Measurements from ENCODE around the gene MEX3A. TPM values are rescaled to one million over a fixed set of nuclear protein-coding genes. Genes with fewer than 3 reads are reported as not detected.

The MEX3A gene
- total and polyA plus RNA-seq, 2 donors (not counting 3 experiments of a cell fraction or from before 2014, with no cell fraction given) = 20.2 to 23.6 TPM

DNA sequence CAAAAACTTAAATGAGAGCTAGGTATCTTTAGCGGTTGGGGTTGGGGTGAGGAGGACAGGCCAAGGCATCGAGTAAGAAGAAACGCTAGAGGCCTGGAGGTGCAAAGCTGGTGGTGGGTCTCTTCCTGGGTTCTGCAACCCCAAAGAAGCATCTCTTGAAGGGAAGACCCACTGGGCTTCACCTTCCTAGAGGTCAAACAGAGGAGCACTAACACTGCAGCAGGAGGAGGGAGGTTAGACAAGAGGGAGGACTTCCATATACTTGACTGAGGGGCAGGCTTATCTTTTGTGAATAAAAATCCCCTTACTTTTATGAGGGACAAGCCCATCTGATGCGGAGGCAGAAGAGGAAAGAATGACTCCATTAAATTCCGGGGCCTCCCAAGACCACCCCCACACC is 2.5 kb downstream of the MEX3A start:
- no peak overlapping the region for H2AFZ ChIP-seq (ENCODE audit: low read depth, low read length)
- TF ChIP-seq JUN (IDR thresholded peaks at IDR 0.05; ENCODE audit: borderline replicate concordance, insufficient read depth, insufficient read length, low read depth) (no peak), POLR2AphosphoS5 (IDR thresholded peaks at IDR 0.05; ENCODE audit: insufficient read depth, low read depth, low read length) (no peak), FOS (IDR thresholded peaks at IDR 0.05; ENCODE audit: borderline replicate concordance, insufficient read depth, low read length) (no peak), MYC (IDR thresholded peaks at IDR 0.05; ENCODE audit: low read depth, low read length) (no peak), EZH2 (IDR thresholded peaks at IDR 0.05; ENCODE audit: borderline replicate concordance, low read depth, low read length, severe bottlenecking) (no peak), POLR2A (IDR thresholded peaks at IDR 0.05; ENCODE audit: low read depth, low read length) (no peak), GATA2 (IDR thresholded peaks at IDR 0.05; ENCODE audit: insufficient read depth, insufficient read length, low read depth, low read length) (no peak)
- TF ChIP-seq, protein P1, sequence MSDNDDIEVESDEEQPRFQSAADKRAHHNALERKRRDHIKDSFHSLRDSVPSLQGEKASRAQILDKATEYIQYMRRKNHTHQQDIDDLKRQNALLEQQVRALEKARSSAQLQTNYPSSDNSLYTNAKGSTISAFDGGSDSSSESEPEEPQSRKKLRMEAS (IDR thresholded peaks at IDR 0.05; ENCODE audit: insufficient read depth, insufficient read length) = no peak
- TF ChIP-seq, protein P2, sequence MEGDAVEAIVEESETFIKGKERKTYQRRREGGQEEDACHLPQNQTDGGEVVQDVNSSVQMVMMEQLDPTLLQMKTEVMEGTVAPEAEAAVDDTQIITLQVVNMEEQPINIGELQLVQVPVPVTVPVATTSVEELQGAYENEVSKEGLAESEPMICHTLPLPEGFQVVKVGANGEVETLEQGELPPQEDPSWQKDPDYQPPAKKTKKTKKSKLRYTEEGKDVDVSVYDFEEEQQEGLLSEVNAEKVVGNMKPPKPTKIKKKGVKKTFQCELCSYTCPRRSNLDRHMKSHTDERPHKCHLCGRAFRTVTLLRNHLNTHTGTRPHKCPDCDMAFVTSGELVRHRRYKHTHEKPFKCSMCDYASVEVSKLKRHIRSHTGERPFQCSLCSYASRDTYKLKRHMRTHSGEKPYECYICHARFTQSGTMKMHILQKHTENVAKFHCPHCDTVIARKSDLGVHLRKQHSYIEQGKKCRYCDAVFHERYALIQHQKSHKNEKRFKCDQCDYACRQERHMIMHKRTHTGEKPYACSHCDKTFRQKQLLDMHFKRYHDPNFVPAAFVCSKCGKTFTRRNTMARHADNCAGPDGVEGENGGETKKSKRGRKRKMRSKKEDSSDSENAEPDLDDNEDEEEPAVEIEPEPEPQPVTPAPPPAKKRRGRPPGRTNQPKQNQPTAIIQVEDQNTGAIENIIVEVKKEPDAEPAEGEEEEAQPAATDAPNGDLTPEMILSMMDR (IDR thresholded peaks at IDR 0.05; ENCODE audit: extremely low read depth in 1 of 2, insufficient read depth in 1 of 2, low read depth in 1 of 2, low read length in 2 of 2) = no peak
- dilution Hi-C loops (cut with MboI; ENCODE audit: extremely low pct_ligation_motif_present, low sequenced_read_pairs) (no loop called here), intact Hi-C loops (cut with micrococcal nuclease) (loop anchor here (10.0 kb wide), 1 partner anchor 255 kb away; the partner anchor contains the start of genes CCT3 and TSACC)
- peaks cover 46% of the 10 kb centered on the region for H3K79me2 ChIP-seq (ENCODE audit: control insufficient read depth, insufficient read depth, low read length)
- ChIA-PET CTCF (interaction anchor here (1.0 to 2.5 kb wide), 2 partner anchors 13 to 17 kb away, joined by 3 to 9 read pairs; no protein-coding TSS in a partner anchor), POLR2A (no interaction called here)
- no peak overlapping the region for H3K27ac ChIP-seq (ENCODE audit: insufficient read depth, low read depth, low read length)
- peaks cover 8 to 29% of the 10 kb centered on the region in 2 experiments for H3K36me3 ChIP-seq (ENCODE audit: control insufficient read depth in 2 of 2, extremely low read depth in 1 of 2, insufficient read depth in 2 of 2, low read length in 2 of 2)
- H3K9me1 ChIP-seq (replicated peaks; ENCODE audit: control insufficient read depth, extremely low read depth, insufficient read depth, low read length) = no peaks in the 10 kb centered on the region
- H3K4me1 ChIP-seq (ENCODE audit: control insufficient read depth, extremely low read depth, insufficient read depth, low read length) = peaks cover 18% of the 10 kb centered on the region
- no peaks in the 10 kb centered on the region for H3K27me3 ChIP-seq (ENCODE audit: control insufficient read depth in 2 of 2, insufficient read depth in 2 of 2, low read length in 2 of 2)
- FAIRE-seq = no peak
- H3K9ac ChIP-seq (replicated peaks; ENCODE audit: extremely low read depth, insufficient read depth, low read length) = peak overlapping the region; percentile 70
- BruUV-seq (replicated peaks) = no TSS peak
- peak overlapping the region in 2 of 3 experiments; percentile 88 to 97 for H3K4me3 ChIP-seq (replicated peaks in 1 of 3; ENCODE audit: insufficient read depth in 1 of 3, low read depth in 1 of 3, low read length in 3 of 3)
- no peaks in the 10 kb centered on the region for H4K20me1 ChIP-seq (replicated peaks; ENCODE audit: control insufficient read depth, extremely low read depth, insufficient read depth, low read length)
- H3K4me2 ChIP-seq (ENCODE audit: insufficient read depth, low read length) = peak overlapping the region; percentile 76
- no peaks in the 10 kb centered on the region for H3K9me3 ChIP-seq (replicated peaks; ENCODE audit: control insufficient read depth, insufficient read depth, low read length)
- DNase-seq (ENCODE audit: low read depth, low spot score) = no peak

Measured in endothelial cell of umbilical vein (primary cell).